Ureter (tissue), 1 donor: ENCODE measurements around the gene TMEM30B. TPM values are rescaled to one million over a fixed set of nuclear protein-coding genes. Genes with fewer than 3 reads are reported as not detected.

ENCODE experiments used
- DNase-seq: peaks from one replicate; pipeline ENCODE4 v3.0.0-alpha.2; 2020; ENCODE audit warnings: low spot score
- total RNA-seq: library from RNA; stranded (reverse); gene quantifications from one replicate; pipeline ENCODE4 v1.2.4, GENCODE V29; 2023
- donor health status: DM: yes; HTN: yes; CAD: no.

Gene TMEM30B
- total RNA-seq, 1 donor from 2014 or later, result 34.0 TPM

- no peak for DNase-seq
Observed at GRCh38 chr14:61238611-61239245, 42.4 kb downstream of the TMEM30B start.

GRCh38 chr14:61234215-61234916, 46.8 kb downstream of the TMEM30B start:
- DNase-seq, result no peak

GRCh38 chr14:61233436-61233956, 47.6 kb downstream of the TMEM30B start:
- no peak for DNase-seq

- no peak for DNase-seq
Observed at GRCh38 chr14:61231810-61232209, 49.3 kb downstream of the TMEM30B start.

GRCh38 chr14:61229981-61230380, 51.2 kb downstream of the TMEM30B start:
- no peak for DNase-seq

GRCh38 chr14:61229475-61229888, 51.7 kb downstream of the TMEM30B start:
- DNase-seq, result no peak

- no peak for DNase-seq
Observed at GRCh38 chr14:61227884-61228591, 53.1 kb downstream of the TMEM30B start.

Other genes with a start within 250 kb of the TMEM30B start
- gene PRKCH, start 40.2 kb upstream of the TMEM30B start, total RNA-seq, result 90.2 TPM